Measurements from ENCODE around the gene ENPP3. TPM values are rescaled to one million over a fixed set of nuclear protein-coding genes. Genes with fewer than 3 reads are reported as not detected.

Gene ENPP3
- total RNA-seq, 1 experiment from 2014 or later = 0.45 TPM

DNA sequence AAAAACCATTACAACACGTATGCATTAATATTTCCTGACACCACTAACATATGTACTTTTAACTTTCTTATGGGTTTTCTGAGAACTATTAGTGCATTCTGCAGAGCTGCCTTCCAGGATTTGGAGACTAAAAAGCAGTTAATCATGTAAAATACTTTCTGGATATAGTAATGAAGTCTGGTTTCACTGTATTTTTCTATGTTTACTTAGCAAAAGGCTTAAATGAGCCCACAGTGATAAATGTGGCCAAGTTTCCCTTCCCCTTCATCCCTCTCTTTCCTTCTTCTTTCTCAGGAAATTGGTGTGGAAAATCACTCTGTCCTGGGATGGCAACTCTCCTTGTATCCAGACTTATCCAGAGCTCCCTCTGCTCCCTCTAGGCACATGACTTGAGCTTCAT, 141.1 kb downstream of the ENPP3 start:
- Histone ChIP-seq H3K27me3 (replicated peaks; ENCODE audit: insufficient read depth, low read depth, low read length, poor library complexity) (no peaks in the 10 kb centered on the region), H3K27ac (ENCODE audit: low read depth, low read length, poor library complexity, severe bottlenecking) (no peak overlapping the region), H3K4me3 (ENCODE audit: low read depth, low read length, poor library complexity, severe bottlenecking) (no peak overlapping the region), H3K4me1 (ENCODE audit: insufficient read depth, low read length, poor library complexity, severe bottlenecking) (no peaks in the 10 kb centered on the region), H3K9me3 (ENCODE audit: low read depth, low read length, poor library complexity, severe bottlenecking) (no peaks in the 10 kb centered on the region), H3K36me3 (ENCODE audit: insufficient read depth, low read length, poor library complexity, severe bottlenecking) (no peaks in the 10 kb centered on the region)
- no TSS peak for BruUV-seq (replicated peaks)
- TF ChIP-seq, protein P1, sequence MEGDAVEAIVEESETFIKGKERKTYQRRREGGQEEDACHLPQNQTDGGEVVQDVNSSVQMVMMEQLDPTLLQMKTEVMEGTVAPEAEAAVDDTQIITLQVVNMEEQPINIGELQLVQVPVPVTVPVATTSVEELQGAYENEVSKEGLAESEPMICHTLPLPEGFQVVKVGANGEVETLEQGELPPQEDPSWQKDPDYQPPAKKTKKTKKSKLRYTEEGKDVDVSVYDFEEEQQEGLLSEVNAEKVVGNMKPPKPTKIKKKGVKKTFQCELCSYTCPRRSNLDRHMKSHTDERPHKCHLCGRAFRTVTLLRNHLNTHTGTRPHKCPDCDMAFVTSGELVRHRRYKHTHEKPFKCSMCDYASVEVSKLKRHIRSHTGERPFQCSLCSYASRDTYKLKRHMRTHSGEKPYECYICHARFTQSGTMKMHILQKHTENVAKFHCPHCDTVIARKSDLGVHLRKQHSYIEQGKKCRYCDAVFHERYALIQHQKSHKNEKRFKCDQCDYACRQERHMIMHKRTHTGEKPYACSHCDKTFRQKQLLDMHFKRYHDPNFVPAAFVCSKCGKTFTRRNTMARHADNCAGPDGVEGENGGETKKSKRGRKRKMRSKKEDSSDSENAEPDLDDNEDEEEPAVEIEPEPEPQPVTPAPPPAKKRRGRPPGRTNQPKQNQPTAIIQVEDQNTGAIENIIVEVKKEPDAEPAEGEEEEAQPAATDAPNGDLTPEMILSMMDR (conservative IDR thresholded peaks at IDR 0.05; ENCODE audit: low read depth, low read length) = no peak
- no peak for TF ChIP-seq EZH2 (IDR thresholded peaks at IDR 0.05; ENCODE audit: borderline replicate concordance, low read depth, low read length, poor library complexity, severe bottlenecking)
- intact Hi-C loops (cut with micrococcal nuclease; ENCODE audit: unreplicated experiment) = no loop called here
- CTCF ChIA-PET = no interaction called here
- DNase-seq (ENCODE audit: low spot score) = no peak
- POLR2A ChIA-PET (ENCODE audit: low non-redundant PET) = no interaction called here

DNA sequence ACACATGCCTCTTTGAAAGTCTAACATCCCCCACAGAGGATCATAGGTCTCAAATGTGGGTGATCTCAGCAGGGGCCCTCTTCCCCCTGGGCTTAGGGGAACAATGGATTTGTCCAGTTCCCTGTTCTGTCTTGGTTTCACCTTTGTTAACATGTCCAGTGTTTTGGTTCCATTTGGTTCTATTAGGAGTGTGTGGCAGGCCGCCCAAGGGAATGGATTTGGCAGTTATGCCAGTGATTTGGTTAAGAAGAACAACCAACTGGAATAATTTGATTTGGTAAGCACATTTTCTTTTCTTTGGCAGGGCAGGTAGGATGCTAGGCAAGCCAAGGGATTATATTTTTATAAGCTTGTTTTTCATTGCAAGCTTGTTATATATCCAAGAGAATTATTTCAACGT, 142.2 kb downstream of the ENPP3 start:
- H3K4me3 ChIP-seq (ENCODE audit: low read depth, low read length, poor library complexity, severe bottlenecking) = no peak overlapping the region
- intact Hi-C loops (cut with micrococcal nuclease; ENCODE audit: unreplicated experiment) = no loop called here
- TF ChIP-seq, protein P1 (conservative IDR thresholded peaks at IDR 0.05; ENCODE audit: low read depth, low read length) = no peak
- TF ChIP-seq EZH2 (IDR thresholded peaks at IDR 0.05; ENCODE audit: borderline replicate concordance, low read depth, low read length, poor library complexity, severe bottlenecking) = no peak
- H3K27me3 ChIP-seq (replicated peaks; ENCODE audit: insufficient read depth, low read depth, low read length, poor library complexity) = no peaks in the 10 kb centered on the region
- no peak for DNase-seq (ENCODE audit: low spot score)
- ChIA-PET CTCF (no interaction called here), POLR2A (ENCODE audit: low non-redundant PET) (no interaction called here)
- H3K27ac ChIP-seq (ENCODE audit: low read depth, low read length, poor library complexity, severe bottlenecking) = no peak overlapping the region
- no peaks in the 10 kb centered on the region for H3K4me1 ChIP-seq (ENCODE audit: insufficient read depth, low read length, poor library complexity, severe bottlenecking)
- BruUV-seq (replicated peaks) = no TSS peak
- no peaks in the 10 kb centered on the region for H3K36me3 ChIP-seq (ENCODE audit: insufficient read depth, low read length, poor library complexity, severe bottlenecking)
- H3K9me3 ChIP-seq (ENCODE audit: low read depth, low read length, poor library complexity, severe bottlenecking) = no peaks in the 10 kb centered on the region

DNA sequence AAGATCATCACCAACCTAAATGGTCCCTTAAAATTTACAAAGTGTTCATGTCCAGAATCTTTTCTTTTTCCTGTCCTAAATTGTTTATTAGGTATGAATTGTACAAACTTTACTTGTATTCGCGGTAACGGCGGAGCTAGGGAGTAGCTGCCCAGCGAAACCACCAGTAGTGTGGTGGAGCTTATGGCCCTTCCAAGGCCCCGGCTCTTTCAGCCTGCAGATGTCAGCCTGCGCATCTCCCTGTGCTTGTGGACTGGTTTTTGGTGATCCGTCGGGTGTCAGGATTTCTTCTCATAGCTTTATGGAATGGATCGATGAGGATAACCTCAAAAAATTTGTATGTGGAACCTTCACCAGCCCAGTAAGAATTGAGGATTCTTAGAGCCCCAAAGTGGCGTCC, 143.5 kb downstream of the ENPP3 start:
- H3K27me3 ChIP-seq (replicated peaks; ENCODE audit: insufficient read depth, low read depth, low read length, poor library complexity) = no peaks in the 10 kb centered on the region
- no TSS peak for BruUV-seq (replicated peaks)
- no peak overlapping the region for H3K4me3 ChIP-seq (ENCODE audit: low read depth, low read length, poor library complexity, severe bottlenecking)
- no peak for DNase-seq (ENCODE audit: low spot score)
- ChIA-PET CTCF (no interaction called here), POLR2A (ENCODE audit: low non-redundant PET) (no interaction called here)
- no peak overlapping the region for H3K27ac ChIP-seq (ENCODE audit: low read depth, low read length, poor library complexity, severe bottlenecking)
- TF ChIP-seq EZH2 (IDR thresholded peaks at IDR 0.05; ENCODE audit: borderline replicate concordance, low read depth, low read length, poor library complexity, severe bottlenecking) = no peak
- TF ChIP-seq, protein P1 (conservative IDR thresholded peaks at IDR 0.05; ENCODE audit: low read depth, low read length) = no peak
- H3K9me3 ChIP-seq (ENCODE audit: low read depth, low read length, poor library complexity, severe bottlenecking) = no peaks in the 10 kb centered on the region
- H3K36me3 ChIP-seq (ENCODE audit: insufficient read depth, low read length, poor library complexity, severe bottlenecking) = no peaks in the 10 kb centered on the region
- H3K4me1 ChIP-seq (ENCODE audit: insufficient read depth, low read length, poor library complexity, severe bottlenecking) = no peaks in the 10 kb centered on the region
- intact Hi-C loops (cut with micrococcal nuclease; ENCODE audit: unreplicated experiment) = no loop called here

All from A673 (cell line).